Activated CD4-positive, alpha-beta T cell treated with anti-CD3 and anti-CD28 coated beads, Interleukin-2, amount 50 U/mL, for 24 hours (primary cell): ENCODE measurements around the gene NCOA4.
"Not testable (repeated sequence)": the region's sequence is repeated elsewhere in the genome, so short reads cannot be mapped to it uniquely, and the experiment has no call there.

Experiments
- DNase-seq, 2 donors: peaks; one replicate each; pipeline ENCODE4 v3.0.0-alpha.2; 2020; ENCODE audit warnings: low read depth in 1 of 2, low spot score in 1 of 2

Gene NCOA4

DNA sequence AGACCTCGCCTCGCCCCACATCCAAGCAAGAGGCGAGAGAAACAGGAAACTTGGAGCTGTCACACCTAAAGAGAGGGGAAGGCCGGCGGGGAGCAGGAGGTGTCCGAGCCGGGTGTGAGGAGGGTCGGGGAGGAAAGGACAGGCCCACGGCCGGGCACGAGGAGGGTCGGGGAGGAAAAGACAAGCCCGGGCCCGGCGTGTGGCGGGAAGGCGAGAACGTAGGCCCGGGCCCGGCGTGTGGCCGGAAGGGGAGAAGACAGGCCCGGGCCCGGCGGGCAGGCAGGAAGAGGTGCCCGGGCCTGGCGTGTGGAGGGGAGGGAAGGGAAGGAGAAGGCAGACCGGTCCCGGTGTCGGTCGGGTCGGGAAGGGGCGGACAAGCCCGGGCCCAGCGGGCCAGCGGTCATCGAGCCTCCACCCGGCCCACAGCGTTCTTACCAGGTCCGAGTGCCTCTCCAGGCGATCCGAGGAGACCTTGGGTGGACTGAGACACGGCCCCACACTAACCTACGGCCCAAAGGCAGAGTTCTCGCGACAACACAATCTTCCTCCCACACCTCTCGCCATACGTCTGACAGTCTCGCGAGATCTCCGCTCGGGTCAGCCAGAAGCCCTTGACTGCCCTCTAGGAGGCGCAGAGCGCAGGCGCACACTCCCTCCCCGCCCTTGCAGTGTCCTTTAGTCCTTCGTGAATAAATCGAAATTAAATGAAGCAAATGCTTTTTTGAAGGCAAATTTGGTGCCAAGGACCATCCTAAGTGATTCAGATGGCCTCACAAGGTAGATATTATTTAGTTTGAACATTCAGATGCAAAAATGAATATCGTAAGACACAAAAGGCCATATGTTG is at the start of gene NCOA4:
Gene NCOA4, minus strand, starts transcription at position 533 of the 847 bp plus-strand sequence. CDS start 13,943 bp downstream, outside the sequence.
- DNase-seq: peak; percentile 84 to 96

DNA sequence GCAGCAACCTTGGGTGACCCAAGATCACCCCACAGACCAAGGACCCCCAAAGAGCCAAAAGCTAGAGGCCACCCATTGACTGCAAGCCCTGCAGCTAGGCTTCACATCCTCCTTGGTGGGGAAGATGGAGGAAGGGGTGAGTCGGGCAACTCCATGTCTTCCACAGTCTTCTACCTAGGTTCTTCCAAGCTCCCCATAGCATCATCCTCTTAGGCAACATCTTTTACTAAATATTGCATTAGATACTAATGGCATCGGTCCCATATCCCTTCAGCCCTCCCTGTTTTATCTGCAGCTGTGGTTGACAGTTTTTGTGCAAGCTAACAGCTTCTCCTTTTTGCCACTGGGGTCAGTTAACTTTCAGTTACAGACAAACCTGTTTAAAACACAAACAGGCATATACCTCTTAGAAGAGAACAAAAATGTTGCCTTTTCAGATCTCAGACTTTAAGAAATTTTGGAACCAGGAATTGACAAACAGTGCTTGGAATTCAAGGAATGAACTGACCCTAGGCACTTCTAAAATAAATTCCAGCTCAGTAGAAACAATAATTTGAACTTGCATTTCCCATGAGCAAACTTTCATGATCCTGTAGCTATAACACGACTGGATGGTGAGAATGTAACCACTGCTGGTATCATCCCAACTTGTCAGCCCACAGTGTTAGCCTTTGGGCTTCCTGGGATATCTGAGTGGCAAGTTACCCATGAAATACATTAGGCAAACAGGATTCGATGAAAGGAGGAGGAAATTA is 49.6 kb upstream of the NCOA4 start:
- DNase-seq: no peak

DNA sequence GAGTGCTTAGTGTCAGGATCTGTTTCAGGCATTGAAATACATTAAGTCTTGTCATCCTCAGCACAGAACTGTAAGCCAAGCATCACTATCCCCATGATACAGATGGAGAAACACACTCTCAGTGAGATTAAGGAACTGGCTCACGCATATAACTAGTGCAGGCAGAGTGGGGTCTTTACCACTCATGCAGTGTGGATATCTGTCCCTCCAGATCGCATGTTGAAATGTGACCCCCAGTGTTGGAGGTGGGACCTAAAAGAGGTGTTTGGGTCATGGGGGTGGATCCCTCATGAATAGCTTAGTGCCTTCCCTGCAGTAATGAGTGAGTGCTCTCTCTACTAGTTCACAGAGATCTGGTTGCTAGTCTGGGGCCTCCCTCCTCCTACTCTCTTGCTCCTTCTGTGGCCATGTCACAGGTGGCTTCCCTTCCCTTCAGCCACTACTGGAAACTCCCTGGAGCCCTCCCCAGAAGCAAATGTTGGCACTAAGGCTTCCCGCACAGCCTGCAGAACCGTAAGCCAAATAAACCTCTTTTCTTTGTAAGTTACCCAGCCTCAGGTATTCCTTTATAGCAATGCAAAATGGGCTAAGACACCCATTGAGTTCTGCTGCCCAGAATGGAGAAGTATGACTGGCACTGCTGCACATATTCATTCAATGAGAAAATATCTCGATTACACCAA is 47.4 kb upstream of the NCOA4 start:
- no peak for DNase-seq

DNA sequence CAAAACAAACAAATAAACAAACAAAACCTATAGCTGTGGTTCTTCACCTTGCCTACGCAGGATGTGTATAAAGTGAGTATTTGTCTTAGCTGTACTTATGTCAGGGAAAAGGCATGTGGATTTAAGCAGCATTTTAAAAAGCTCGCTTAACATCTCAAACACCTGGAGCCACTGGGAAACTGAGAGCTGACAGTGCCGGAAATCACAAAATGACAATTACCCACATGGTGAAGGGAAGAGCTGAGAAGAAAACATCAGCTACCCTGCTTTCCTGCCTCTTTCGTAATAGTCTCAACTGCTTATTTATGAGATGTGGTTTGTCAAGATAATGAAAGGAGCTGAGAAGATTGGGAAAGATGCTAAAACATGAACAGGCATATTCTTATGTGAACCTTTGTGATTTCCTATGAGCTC is 46.7 kb upstream of the NCOA4 start:
- no peak for DNase-seq

DNA sequence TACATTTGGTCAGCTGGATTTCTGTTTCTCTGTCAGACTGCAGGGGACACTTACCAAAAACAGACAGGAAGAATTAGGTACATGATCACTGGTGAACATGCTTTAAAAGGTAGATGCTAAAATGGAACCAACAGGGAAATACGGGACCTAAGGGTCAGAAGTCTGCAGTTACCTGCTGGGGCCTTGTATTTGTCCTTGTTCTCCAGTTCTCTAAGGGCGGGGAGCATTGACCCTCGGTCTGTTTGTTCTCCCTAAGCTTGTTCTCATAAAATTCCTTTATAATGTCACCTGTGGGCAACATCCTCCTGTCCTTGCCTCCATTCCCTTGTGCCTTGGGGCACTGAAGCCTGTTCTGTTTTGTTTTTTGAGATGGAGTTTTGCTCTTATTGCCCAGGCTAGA is 45.4 kb upstream of the NCOA4 start:
- DNase-seq: no peak

DNA sequence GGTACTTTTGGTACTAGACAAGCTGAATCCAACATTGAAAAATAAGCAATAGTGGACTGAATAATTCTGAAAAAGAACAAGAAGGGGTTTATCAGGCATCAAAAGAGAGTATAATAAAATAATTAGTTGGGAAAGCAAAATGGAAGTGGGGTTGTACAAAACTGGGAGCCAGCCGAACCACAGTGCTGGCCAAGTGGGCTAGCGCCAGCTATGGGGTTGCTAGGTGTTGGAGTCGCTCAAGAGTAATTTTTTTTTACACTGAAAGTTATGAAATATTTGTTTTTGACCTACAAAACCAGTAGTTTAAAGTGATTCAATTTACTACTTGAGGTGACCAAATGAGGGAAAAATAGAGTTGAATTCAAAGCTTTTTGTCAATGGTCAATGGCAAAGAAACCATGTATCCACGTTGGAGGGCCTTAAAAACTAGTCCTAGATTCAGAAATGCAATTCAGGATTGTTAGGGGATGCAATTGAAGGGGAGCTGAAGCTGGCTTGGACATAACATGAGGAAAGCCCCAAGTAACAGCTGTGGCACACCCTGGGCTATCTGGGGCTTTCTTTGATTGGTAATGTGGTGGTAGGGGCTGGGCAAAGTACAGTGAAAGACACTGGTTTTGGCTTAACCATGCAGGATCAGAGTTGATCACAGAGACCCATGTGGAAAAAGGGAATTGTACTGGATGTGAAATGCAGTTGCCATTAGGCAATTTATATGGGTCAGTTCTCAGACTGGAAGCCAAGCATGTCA is 43.9 kb upstream of the NCOA4 start:
- DNase-seq: no peak

DNA sequence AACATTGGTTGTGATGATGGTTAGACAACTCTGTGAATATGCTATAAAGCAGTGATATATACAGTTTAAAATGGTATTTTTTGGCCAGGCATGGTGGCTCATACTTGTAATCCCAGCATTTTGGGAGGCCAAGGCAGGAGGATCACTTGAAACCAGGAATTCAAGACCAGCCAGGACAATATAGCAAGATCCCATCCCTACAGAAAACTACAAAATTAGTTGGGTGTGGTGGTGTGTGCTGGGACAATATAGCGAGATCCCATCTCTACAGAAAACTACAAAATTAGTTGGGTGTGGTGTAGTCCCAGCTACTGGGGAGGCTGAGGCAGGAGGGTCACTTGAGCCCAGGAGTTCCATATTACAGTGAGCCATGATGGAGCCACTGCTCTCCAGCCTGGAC is 43.1 kb upstream of the NCOA4 start:
- DNase-seq: no peak

DNA sequence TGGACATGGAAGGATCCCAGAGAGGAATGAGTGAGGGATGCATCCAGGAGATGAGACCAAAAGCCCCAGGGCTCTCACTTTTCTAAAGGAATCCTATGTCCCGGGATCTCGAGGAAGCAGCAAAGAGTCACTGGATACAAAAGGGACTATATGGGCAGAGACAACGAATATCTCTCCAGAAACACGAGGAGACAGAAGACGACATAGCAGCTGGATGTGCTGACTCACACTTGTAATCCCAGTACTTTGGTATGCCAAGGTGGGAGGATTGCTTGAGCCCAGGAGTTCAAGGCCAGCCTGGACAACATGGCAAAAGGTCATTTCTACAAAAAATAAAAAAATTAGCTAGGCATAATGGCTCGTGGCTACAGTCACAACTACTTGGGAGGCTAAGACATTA is 40.3 kb upstream of the NCOA4 start:
- no peak for DNase-seq

DNA sequence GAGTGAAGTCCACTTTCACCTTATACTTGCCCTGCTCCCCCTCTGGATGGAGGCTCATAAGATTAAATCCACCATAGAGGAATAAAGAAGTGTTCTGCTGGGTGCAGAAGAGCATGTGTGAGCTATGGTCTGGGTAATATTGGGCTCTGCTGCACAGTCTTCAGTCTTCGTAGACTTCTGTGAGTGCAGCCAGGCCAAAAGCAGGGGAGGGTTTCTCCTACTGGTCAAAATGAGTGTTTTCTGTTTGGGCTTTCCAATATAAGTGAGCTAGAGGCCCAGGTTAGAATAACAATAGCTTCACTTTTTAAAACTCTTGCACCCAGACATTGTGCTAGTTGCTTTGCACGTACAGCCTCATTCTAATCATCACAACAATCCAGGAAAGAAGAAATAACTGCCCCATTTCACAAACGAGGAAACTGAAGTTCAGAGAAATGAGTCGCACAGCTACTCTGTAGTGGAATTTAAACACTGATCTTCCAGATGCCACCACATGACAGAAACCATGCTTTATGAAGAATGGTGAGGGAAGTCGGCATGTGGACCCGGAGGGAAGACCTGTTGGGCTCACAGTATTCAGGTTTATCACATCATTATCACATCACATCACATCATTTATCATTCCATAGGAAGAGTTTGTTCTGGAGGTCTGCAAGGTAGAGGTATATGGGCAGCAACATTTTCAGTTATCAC is 39.5 kb upstream of the NCOA4 start:
- no peak for DNase-seq

DNA sequence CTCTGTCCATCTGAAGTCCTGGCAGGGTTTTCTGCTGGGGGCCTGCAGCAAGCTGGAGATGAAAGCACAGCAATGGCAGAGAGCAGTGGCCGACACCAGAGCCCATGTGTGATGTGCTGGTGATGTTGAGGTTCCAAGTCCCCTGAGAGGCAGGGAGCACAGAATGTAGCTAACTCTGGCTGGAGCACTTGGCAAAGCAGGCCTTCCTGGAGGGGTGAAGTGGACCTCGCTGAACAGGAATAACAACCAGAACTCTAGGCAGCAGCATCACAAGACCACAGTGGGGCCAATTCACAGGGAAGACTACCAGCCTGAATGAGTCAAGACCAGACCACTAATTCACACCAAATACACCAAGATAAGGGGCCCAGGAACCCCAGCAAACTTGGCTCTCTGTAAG is 38.5 kb upstream of the NCOA4 start:
- DNase-seq: no peak

DNA sequence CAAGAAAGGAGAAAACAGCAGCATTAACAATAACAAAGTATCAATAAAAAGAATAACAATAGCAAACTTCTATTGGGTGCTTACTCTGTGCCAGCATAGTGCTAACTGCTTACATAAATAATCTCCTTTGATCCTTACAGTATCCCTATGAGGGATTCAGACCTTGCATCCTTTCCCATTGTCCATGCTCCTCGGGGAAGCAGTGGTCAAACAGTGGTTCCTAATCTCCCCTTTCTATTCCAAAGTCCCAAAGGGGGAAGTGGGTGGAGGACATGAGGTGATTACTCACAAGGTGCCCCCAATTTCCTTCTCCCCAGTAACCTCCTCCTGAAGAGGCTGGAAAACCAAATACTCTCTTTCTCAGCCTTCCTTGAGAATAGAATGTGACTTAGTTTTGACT is 37.7 kb upstream of the NCOA4 start:
- no peak for DNase-seq

DNA sequence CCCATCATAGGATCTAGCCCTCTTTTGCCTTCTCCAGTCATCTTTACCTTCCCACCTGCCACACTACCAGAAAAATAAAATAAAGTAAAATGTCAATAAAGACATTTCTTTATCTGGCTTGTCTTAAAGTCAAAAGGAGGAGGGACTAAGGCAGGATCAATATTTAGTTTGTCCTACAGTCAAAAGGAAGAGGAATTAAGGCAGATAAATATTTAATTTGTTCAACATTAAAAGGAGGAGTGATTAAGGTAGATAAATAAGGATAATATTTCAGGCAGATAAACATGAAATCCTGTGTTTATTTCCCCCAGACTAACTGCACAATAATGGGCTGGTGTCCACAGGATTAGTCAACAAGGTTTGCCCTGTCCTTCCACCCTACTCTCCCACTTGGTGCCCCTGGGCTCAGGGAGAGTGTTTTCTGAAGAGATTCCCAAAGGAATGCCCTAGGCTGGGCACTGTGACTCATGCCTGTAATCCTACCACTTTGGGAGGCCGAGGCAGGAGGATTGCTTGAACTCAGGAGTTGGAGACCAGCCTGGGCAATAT is 33.9 kb upstream of the NCOA4 start:
- DNase-seq: no peak

DNA sequence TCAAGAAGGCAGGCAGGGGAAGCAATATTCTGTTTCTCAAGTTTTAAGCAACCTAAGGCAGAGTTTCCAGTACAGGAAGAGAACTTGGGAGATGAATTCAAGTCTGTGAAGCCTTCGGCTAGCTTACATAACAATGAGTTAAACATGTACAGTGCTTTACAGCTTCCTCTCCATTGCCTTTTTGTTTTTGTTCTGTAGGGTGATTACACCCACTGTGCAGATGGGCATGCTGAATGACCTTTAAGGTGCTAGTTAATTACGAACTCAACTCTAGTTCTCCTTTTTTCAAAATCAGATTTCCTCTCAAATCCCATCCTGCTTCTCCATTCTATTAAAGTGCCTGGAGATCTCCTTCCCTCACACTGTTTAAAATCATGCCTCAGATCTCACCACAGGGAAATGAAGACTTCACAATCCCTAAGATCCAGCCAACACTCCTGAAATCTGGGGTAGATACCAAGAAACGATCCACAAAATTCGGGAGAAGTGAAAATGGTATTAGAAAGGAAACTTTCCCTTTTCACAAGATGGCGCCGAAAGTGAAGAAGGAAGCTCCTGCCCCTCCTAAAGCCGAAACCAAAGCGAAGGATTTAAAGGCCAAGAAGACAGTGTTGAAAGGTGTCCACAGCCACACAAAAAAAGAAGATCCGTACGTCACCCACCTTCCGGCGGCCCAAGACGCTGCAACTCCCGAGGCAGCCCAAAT is 32.5 kb upstream of the NCOA4 start:
- DNase-seq: no peak

DNA sequence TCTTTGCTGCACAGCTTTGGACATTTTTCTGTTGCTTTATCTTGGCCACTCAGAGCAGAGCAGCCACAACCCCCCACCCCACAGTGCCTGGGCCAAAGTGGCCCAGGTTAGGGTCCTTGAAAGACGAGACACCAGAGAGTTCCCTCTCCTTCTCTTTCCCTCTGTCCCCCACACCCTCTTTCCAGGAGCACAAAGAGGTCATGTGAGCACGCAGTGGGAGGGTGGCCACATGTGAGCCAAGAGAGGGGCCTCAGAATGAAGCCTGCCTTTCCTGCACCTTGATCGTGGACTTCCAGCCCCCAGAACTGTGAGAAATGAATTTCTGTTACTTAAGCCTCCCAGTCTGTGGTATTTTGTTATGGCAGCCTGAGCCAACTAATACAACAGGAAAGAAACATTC is 30.3 kb upstream of the NCOA4 start:
- DNase-seq: no peak

DNA sequence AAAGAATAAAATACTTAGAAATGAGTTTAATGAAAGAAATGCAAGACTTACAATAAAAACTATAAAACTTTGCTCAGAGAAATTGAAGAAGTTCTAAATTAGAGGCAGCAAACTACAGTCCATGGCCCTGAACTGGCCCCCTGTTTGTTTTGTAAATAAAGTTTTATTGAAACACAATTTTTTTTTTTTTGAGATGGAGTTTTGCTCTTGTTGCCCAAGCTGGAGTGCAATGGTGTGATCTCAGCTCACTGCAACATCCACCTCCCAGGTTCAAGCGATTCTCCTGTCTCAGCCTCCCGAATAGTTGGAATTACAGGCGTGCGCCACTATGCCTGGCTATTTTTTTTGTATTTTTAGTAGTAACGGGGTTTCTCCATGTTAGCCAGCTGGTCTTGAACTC is 27.5 kb upstream of the NCOA4 start:
- not testable (repeated sequence) for DNase-seq

DNA sequence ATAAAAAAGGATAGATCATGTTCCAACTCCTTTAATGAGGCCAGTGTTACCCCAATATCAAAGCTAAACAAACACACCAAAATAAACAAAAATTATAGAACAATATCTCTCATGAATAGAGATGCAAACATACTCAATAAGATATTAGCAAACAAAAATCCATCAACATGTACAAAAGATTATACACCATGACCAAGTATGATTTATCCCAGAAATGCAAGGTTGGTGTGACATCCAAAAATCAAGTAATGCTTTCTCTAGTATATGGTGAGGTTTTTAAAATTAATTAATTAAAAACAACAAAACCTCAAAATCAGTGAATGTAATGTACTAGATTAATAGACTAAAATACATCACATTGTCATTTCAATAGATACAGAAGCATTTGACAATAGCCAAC is 26.6 kb upstream of the NCOA4 start:
- DNase-seq: no peak

DNA sequence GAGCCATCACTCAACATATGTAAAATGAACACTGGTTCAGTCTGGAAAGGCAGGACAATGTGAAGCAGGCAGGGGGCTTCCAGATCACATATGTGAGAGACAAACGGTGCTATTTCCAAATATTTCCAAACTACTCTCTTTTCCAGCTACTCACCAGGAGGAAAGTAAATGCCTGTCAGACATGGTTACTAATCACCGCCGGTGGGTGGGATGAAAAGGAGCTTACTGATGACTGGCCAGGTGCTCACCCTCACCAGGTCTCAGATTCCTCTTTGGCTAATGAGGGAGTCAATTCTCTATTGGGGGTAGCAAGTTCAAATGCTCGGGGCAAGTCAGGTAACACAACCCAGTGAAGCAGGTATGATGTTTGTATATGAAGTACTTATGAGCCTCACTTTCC is 25.3 kb upstream of the NCOA4 start:
- DNase-seq: no peak

DNA sequence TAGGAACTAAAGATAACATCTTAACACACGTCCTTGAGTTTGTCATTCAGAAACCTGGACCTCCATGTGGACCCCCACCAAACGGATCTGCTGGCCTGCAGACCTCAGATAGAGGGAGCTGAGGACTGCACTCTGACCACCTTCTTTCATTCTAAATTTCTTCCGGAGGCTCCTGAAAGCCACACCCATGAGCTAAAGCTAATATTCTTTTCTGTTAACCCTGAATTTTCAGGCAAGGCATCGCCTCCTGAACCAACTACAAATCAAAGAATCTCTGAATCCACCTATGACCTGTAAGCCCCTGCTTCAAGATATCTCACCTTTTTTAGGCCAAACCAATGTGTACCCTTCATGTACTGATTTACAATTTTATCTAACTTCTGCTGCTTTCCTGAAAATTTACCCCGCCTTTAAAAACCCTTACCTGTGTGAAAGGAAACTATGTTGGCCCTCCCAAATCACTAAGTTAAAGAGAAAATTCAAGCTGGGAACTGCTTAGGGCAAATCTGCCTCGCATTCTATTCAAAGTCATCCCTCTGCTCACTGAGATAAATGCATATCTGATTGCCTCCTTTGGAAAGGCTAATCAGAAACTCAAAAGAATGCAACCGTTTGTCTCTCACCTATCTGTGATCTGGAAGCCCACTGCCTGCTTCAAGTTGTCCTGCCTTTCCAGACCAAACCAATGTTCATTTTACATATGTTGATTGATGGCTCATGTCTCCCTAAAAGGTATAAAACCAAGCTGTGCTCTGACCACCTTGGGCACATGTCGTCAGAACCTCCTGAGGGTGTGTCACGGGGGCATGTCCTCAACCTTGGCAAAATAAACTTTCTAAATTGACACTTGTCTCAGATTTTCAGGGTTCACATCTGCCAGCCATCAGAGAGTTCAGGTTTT is 23.4 kb upstream of the NCOA4 start:
- no peak for DNase-seq
